ENCODE data around the gene RAB5B.

RAB5B gene

DNA sequence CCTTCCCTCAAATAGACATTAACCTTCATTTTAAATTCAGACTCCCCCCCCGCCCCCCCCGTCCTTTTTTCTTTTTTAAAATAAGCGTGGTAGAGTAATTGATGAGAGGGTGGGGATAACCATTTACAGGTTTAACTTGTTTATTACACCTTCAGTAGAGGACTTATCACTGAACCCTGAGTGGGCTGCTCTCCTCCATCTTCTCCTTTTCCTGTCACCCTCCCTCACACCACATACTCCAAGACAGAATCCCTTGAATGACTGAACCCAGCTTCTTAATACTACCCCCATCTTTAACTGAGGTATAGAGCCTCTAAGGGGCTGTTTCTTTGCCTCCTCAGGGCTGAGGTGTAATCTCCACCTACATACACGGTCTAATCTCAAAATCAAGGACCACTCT, 43.3 kb downstream of the RAB5B start:
- DNase-seq (ENCODE audit: low spot score in 2 of 2) (no peak), ATAC-seq (replicated peaks; ENCODE audit: extremely low read depth, poor library complexity, severe bottlenecking) (no peak)
- Mint-ChIP-seq H3K27ac (ENCODE audit: low read depth) (no peak overlapping the region), H3K27me3 (no peaks in the 10 kb centered on the region), H3K4me1 (peaks cover 8% of the 10 kb centered on the region), H3K9me3 (no peaks in the 10 kb centered on the region), H3K4me3 (no peak overlapping the region), H3K36me3 (ENCODE audit: insufficient read depth) (peaks cover 2% of the 10 kb centered on the region)

DNA sequence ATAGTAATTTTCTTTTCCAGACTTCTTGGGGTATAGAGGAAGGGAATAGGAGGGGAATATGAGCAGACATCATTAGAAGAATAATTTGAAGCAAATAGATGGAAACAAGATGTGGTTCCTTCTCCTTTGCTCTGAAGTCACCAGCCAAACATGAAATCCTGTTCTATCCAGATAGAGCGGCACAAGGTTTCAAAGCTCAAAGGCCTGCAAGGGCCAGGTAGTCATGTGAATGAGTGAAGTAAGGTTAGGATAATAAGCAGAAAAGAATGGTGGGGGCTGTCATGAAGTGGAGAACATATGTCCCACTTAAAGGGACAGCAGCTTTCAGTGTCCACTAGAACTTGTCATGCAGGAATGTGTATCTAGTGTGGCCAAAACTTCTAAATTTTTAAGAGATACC, 44.5 kb downstream of the RAB5B start:
- DNase-seq (ENCODE audit: low spot score in 2 of 2), result no peak
- Mint-ChIP-seq H3K4me3 (no peak overlapping the region), H3K27ac (ENCODE audit: low read depth) (no peak overlapping the region), H3K36me3 (ENCODE audit: insufficient read depth) (peaks cover 2% of the 10 kb centered on the region), H3K27me3 (no peaks in the 10 kb centered on the region), H3K9me3 (no peaks in the 10 kb centered on the region), H3K4me1 (peaks cover 8% of the 10 kb centered on the region)
- ATAC-seq (replicated peaks; ENCODE audit: extremely low read depth, poor library complexity, severe bottlenecking), result no peak

DNA sequence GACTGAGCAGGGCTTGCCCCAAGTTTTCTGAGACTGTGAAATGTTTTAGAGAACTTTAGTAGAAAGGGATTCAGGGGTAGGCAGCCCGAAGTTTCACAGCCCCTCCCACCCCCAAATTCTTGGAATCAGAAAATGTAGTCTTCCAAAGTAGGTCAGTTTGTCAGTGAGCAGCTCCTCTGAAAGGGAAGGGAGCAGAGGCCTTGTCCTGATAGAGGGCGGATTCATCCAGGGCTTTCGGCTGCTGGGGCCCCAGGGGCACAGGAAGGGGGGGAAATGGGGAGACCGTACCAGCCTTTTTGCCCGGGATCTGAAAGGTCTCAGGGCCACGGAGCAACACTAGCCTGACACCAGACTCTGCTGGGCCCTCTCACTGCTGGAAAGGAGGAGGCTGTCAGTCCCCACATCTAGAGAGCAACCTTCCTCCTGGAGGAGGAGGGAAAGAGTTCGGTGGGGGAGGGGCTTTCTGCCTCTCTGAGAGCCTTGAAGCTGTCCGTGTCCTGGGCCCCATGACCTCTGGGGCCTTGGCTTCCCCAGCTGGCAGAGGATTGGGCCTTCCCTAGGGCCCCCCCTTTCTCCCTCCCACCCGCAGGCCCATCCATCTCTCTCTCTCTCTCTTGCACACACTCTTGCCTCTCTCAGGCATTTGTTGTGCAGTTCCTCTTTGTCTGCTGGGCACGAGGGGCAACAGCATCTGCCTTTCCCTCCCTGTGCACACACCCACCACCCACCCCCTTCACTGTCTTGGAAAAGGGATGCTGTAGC, 46.7 kb downstream of the RAB5B start, which contains the start of gene IKZF4:
Gene IKZF4, plus strand, starts transcription at position 621 of the 762 bp plus-strand sequence. CDS start 451 bp downstream, outside the sequence.
- Mint-ChIP-seq H3K4me3 (peak within 1 kb of the TSS; percentile 75), H3K27me3 (no peaks in the 10 kb centered on the region), H3K9me3 (no peaks in the 10 kb centered on the region), H3K27ac (ENCODE audit: low read depth) (peak within 1 kb of the TSS; percentile 52), H3K36me3 (ENCODE audit: insufficient read depth) (peaks cover 1% of the 10 kb centered on the region), H3K4me1 (peaks cover 8% of the 10 kb centered on the region)
- ATAC-seq (replicated peaks; ENCODE audit: extremely low read depth, poor library complexity, severe bottlenecking), result no peak
- no peak for DNase-seq (ENCODE audit: low spot score in 2 of 2)

DNA sequence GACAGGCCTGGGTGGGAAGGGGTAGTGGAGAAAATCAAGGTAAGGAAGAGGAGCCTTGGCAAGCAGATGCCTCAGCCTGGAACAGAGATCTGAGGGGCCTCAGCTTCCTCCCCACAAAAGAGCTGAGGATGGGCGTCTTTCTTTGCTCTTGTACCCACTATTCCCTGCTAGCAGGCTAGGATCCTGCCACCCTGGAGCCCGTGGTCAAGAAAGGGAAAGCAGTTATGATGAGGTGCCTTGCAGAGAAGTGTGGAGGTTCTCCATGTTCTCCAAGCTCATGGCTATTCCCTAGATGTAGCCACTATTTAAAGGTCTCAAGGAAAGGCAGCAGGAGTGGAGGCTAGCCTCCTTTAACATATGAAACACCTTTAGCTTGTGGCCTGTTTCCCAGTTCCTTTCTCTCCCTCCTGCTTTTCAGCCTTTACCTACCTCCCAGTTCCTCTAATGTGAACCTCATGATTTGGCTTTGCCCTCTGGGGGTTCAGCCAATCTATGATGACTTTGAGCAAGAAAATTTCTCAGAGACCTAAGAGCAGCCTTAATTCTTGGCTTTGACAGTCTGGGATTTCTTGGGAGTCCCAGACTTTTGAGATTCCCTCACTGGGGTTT, 48.1 kb downstream of the RAB5B start:
- Mint-ChIP-seq H3K4me3 (no peak overlapping the region), H3K27me3 (no peaks in the 10 kb centered on the region)
- no peak for ATAC-seq (replicated peaks; ENCODE audit: extremely low read depth, poor library complexity, severe bottlenecking)

DNA sequence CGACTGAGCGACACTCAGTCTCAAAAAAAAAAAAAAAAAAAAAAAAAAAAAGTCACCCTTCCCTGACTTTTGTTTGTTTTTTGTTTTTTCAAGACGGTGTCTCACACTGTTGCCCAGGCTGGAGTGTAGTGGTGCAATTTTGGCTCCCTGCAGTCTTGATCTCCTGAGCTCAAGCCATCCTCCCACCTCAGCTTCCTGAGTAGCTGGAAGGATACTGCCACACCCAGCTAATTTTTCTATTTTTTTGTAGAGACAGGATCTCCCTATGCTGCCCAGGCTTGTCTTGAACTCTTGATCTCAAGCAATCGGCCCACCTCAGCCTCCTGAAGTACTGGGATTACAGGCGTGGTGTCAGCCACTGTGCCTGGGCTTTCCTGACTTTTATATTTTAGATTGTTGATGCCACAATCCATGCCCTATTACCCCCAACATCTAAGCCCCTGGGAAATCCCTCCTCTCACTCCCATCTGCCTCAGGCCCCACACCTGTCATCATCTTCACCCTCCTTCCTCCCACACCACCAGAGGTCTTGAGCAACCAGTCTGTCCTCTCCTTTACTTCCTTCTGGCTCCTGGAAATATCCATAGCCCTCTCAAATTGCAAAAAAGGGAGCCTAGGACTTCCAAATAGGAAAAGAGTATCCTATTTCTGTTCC, 54.8 kb downstream of the RAB5B start:
- no peak for DNase-seq (ENCODE audit: low spot score in 2 of 2)
- Mint-ChIP-seq H3K27me3 (no peaks in the 10 kb centered on the region), H3K9me3 (no peaks in the 10 kb centered on the region), H3K27ac (ENCODE audit: low read depth) (no peak overlapping the region), H3K4me1 (no peaks in the 10 kb centered on the region), H3K36me3 (ENCODE audit: insufficient read depth) (peaks cover 13% of the 10 kb centered on the region), H3K4me3 (no peak overlapping the region)
- no peak for ATAC-seq (replicated peaks; ENCODE audit: extremely low read depth, poor library complexity, severe bottlenecking)

More for the DNA sequence above, 48.1 kb downstream of the RAB5B start:
- no peak for DNase-seq (ENCODE audit: low spot score in 2 of 2)
- peaks cover 1% of the 10 kb centered on the region for H3K36me3 Mint-ChIP-seq (ENCODE audit: insufficient read depth)
- no peaks in the 10 kb centered on the region for H3K9me3 Mint-ChIP-seq
- H3K27ac Mint-ChIP-seq (ENCODE audit: low read depth), result no peak overlapping the region
- H3K4me1 Mint-ChIP-seq, result peaks cover 8% of the 10 kb centered on the region

DNA sequence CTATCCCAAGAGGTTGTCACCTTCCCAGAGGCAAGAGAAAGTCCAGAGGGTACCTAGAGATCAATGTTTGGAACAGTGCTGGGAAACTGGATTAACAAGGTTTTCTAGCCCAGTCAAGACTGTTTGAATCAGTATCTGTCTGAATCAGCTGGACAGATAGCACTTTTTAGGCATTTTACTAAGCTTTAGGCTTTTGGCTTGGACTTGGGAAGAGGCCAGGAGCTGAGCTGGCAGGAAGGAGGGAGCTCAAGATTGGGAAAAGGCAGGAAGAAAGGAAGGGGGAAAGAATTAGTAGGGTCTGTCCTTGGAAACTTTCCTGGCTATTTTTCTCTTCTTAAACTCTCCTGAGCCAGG, 55.3 kb downstream of the RAB5B start:
- Mint-ChIP-seq H3K9me3 (no peaks in the 10 kb centered on the region), H3K36me3 (ENCODE audit: insufficient read depth) (peaks cover 13% of the 10 kb centered on the region), H3K27me3 (no peaks in the 10 kb centered on the region), H3K4me1 (no peaks in the 10 kb centered on the region), H3K4me3 (no peak overlapping the region), H3K27ac (ENCODE audit: low read depth) (no peak overlapping the region)
- ATAC-seq (replicated peaks; ENCODE audit: extremely low read depth, poor library complexity, severe bottlenecking), result no peak
- no peak for DNase-seq (ENCODE audit: low spot score in 2 of 2)

DNA sequence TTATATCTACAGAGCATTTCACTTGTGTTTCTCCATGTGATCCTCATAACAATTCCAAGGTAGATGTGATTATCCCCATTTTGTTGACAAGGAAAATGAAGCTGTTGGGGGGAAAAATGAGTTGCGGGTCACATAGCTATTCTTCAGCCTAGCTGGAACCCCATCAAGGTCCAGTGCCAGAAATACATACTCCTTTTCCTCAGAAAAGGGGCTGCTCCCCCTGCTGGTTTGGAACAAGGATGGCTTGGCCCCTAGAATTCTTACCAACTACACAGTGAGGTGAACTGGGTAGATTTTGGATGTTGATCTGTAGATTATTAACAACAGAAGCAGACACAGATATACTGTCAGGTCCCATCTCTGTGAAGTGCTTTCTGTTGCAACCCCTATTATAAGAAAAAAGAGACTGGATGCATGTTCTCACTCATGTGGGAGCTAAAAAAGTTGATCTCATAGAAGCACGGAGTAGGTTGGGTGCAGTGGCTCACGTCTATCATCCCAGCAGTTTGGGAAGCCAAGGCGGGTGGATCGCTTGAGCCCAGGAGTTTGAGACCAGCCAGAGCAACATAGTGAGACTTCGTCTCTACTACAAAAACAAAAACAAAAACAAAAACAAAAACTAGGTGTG, 55.9 kb downstream of the RAB5B start:
- Mint-ChIP-seq H3K27ac (ENCODE audit: low read depth) (no peak overlapping the region), H3K4me3 (no peak overlapping the region), H3K4me1 (no peaks in the 10 kb centered on the region), H3K27me3 (no peaks in the 10 kb centered on the region), H3K9me3 (no peaks in the 10 kb centered on the region), H3K36me3 (ENCODE audit: insufficient read depth) (peaks cover 13% of the 10 kb centered on the region)
- no peak for ATAC-seq (replicated peaks; ENCODE audit: extremely low read depth, poor library complexity, severe bottlenecking)
- no peak for DNase-seq (ENCODE audit: low spot score in 2 of 2)

DNA sequence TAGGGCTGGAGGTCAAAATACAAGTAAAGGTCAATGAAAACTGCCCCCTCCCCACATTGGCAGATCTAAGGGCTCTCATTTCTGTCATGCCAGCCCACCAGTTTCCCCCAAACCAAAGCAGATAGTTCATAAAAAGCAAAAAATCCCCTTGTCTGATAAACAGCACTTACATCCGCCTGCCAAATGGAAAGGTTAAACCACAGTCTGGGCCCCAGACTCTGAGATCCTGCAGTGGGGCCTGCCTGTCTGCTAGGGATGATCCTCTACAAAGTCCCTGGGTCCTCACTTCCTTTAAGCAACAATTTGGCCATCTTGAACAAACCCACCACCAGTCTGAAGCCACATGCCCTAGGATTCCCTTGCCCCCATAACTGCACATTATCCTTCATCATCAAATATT, 58.1 kb downstream of the RAB5B start:
- no peaks in the 10 kb centered on the region for H3K27me3 Mint-ChIP-seq
- DNase-seq (ENCODE audit: low spot score in 2 of 2), result no peak
- no peaks in the 10 kb centered on the region for H3K9me3 Mint-ChIP-seq
- H3K27ac Mint-ChIP-seq (ENCODE audit: low read depth), result peak overlapping the region; percentile 13
- no peak overlapping the region for H3K4me3 Mint-ChIP-seq
- peaks cover 13% of the 10 kb centered on the region for H3K36me3 Mint-ChIP-seq (ENCODE audit: insufficient read depth)
- ATAC-seq (replicated peaks; ENCODE audit: extremely low read depth, poor library complexity, severe bottlenecking), result no peak
- peaks cover 8% of the 10 kb centered on the region for H3K4me1 Mint-ChIP-seq

DNA sequence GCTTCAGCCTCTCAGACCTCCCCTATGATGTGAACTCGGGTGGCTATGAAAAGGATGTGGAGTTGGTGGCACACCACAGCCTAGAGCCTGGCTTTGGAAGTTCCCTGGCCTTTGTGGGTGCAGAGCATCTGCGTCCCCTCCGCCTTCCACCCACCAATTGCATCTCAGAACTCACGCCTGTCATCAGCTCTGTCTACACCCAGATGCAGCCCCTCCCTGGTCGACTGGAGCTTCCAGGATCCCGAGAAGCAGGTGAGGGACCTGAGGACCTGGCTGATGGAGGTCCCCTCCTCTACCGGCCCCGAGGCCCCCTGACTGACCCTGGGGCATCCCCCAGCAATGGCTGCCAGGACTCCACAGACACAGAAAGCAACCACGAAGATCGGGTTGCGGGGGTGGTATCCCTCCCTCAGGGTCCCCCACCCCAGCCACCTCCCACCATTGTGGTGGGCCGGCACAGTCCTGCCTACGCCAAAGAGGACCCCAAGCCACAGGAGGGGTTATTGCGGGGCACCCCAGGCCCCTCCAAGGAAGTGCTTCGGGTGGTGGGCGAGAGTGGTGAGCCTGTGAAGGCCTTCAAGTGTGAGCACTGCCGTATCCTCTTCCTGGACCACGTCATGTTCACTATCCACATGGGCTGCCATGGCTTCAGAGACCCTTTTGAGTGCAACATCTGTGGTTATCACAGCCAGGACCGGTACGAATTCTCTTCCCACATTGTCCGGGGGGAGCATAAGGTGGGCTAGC, 60.9 kb downstream of the RAB5B start:
- peak; percentile 70 for ATAC-seq (replicated peaks; ENCODE audit: extremely low read depth, poor library complexity, severe bottlenecking)
- Mint-ChIP-seq H3K36me3 (ENCODE audit: insufficient read depth) (peaks cover 8% of the 10 kb centered on the region), H3K27me3 (no peaks in the 10 kb centered on the region), H3K4me1 (peaks cover 18% of the 10 kb centered on the region), H3K27ac (ENCODE audit: low read depth) (peak overlapping the region; percentile 86), H3K9me3 (no peaks in the 10 kb centered on the region), H3K4me3 (no peak overlapping the region)
- DNase-seq (ENCODE audit: low spot score in 2 of 2), result peak in 1 of 2 donors; percentile 16

DNA sequence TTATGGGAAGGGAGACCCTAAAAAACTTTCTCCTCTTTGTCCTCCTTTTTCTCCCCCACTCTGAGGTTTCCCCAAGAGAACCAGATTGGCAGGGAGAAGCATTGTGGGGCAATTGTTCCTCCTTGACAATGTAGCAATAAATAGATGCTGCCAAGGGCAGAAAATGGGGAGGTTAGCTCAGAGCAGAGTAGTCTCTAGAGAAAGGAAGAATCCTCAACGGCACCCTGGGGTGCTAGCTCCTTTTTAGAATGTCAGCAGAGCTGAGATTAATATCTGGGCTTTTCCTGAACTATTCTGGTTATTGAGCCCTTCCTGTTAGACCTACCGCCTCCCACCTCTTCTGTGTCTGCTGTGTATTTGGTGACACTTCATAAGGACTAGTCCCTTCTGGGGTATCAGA, 63.3 kb downstream of the RAB5B start:
- Mint-ChIP-seq H3K9me3 (no peaks in the 10 kb centered on the region), H3K4me3 (no peak overlapping the region), H3K36me3 (ENCODE audit: insufficient read depth) (peaks cover 19% of the 10 kb centered on the region), H3K4me1 (peaks cover 23% of the 10 kb centered on the region), H3K27ac (ENCODE audit: low read depth) (peak overlapping the region; percentile 86), H3K27me3 (no peaks in the 10 kb centered on the region)
- ATAC-seq (replicated peaks; ENCODE audit: extremely low read depth, poor library complexity, severe bottlenecking), result no peak
- no peak for DNase-seq (ENCODE audit: low spot score in 2 of 2)

DNA sequence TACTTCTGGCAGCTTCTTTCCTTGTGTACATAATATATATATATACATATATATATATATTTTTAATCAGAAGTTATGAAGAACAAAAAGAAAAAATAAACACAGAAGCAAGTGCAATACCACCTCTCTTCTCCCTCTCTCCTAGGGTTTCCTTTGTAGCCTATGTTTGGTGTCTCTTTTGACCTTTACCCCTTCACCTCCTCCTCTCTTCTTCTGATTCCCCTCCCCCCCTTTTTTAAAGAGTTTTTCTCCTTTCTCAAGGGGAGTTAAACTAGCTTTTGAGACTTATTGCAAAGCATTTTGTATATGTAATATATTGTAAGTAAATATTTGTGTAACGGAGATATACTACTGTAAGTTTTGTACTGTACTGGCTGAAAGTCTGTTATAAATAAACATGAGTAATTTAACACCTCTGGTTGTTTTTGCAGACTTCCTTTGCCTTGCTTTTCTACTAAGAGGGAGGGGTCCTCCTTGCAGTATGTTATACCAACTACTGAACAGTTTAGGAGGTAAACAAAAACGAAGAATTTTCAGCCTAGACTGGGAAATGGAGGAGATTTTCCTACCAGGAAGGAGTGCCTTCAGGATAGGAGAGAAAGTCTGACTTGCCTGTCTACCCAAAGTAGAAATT, 64.3 kb downstream of the RAB5B start:
- Mint-ChIP-seq H3K27ac (ENCODE audit: low read depth) (peak overlapping the region; percentile 86), H3K4me3 (no peak overlapping the region), H3K9me3 (no peaks in the 10 kb centered on the region), H3K36me3 (ENCODE audit: insufficient read depth) (peaks cover 24% of the 10 kb centered on the region), H3K4me1 (peaks cover 30% of the 10 kb centered on the region), H3K27me3 (no peaks in the 10 kb centered on the region)
- ATAC-seq (replicated peaks; ENCODE audit: extremely low read depth, poor library complexity, severe bottlenecking) (no peak), DNase-seq (ENCODE audit: low spot score in 2 of 2) (no peak)

DNA sequence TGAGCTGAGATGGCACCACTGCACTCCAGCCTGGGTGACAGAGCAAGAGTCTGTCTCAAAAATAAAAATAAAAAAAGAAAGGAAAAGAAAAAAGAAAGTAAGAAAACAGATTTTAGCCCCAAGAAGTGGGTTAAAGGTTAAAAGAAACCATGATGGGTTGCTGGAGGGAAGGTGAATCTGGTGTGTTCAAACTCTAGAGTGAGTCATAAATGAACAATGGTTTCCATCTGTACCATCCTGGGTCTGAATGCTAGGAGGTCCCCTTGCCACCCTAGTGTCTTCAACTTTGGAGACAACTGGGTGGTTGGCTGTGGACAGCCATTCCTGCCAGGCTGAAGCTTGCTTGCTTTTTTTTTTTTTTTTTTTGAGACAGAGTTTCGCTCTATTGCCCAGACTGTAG, 66.3 kb downstream of the RAB5B start:
- H3K27me3 Mint-ChIP-seq, result no peaks in the 10 kb centered on the region
- H3K9me3 Mint-ChIP-seq, result no peaks in the 10 kb centered on the region
- ATAC-seq (replicated peaks; ENCODE audit: extremely low read depth, poor library complexity, severe bottlenecking), result no peak
- H3K4me3 Mint-ChIP-seq, result no peak overlapping the region
- peaks cover 41% of the 10 kb centered on the region for H3K36me3 Mint-ChIP-seq (ENCODE audit: insufficient read depth)
- DNase-seq (ENCODE audit: low spot score in 2 of 2), result no peak
- H3K4me1 Mint-ChIP-seq, result peaks cover 33% of the 10 kb centered on the region
- H3K27ac Mint-ChIP-seq (ENCODE audit: low read depth), result no peak overlapping the region

All from central memory CD8-positive, alpha-beta T cell (primary cell).